Astrocyte (in vitro differentiated cells and primary cell): Measurements from ENCODE around the gene NUMB.

Experiments
- EZH2 ChIP-seq: IDR thresholded peaks from 2 replicates; pipeline ENCODE4 v1.6.1; 2012; ENCODE audit warnings: mild to moderate bottlenecking, low read length, inconsistent platforms; ENCODE audit not compliant: insufficient read depth
- TF ChIP-seq, protein P1 (sequence below): IDR thresholded peaks from 2 replicates; pipeline ENCODE4 v1.5.1; 2011; ENCODE audit warnings: low read depth, mild to moderate bottlenecking, inconsistent platforms, low read length, moderate library complexity; ENCODE audit not compliant: insufficient read depth

- TF ChIP-seq, protein P1, sequence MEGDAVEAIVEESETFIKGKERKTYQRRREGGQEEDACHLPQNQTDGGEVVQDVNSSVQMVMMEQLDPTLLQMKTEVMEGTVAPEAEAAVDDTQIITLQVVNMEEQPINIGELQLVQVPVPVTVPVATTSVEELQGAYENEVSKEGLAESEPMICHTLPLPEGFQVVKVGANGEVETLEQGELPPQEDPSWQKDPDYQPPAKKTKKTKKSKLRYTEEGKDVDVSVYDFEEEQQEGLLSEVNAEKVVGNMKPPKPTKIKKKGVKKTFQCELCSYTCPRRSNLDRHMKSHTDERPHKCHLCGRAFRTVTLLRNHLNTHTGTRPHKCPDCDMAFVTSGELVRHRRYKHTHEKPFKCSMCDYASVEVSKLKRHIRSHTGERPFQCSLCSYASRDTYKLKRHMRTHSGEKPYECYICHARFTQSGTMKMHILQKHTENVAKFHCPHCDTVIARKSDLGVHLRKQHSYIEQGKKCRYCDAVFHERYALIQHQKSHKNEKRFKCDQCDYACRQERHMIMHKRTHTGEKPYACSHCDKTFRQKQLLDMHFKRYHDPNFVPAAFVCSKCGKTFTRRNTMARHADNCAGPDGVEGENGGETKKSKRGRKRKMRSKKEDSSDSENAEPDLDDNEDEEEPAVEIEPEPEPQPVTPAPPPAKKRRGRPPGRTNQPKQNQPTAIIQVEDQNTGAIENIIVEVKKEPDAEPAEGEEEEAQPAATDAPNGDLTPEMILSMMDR = no peak
- TF ChIP-seq EZH2 = no peak
Measured at GRCh38 chr14:73476451-73476931, 18.1 kb upstream of the NUMB start.
